Posterior cingulate gyrus (tissue), 11 donors: ENCODE results near the gene CLSTN1.

ENCODE experiments used
- DNase-seq, 10 donors: peaks; one replicate each; pipeline versions ENCODE4 v3.0.0 to v3.0.0-alpha.2; 2020 to 2021; ENCODE audit warnings: mixed read lengths in 3 of 10
- intact Hi-C: fragments of 100-400 bp; cut with DNase I; formaldehyde crosslinking; loops from one replicate; pipeline ENCODE4 v1.15.1; 2023

Gene CLSTN1

GRCh38 chr1:9744106-9744799 lies 79.5 kb downstream of the CLSTN1 start:
- DNase-seq, result peak in 2 of 10 donors; percentile 70 to 82
- intact Hi-C loops, result no loop called here

GRCh38 chr1:9737671-9738070 lies 86.1 kb downstream of the CLSTN1 start:
- intact Hi-C loops, result no loop called here

GRCh38 chr1:9737057-9737456 lies 86.7 kb downstream of the CLSTN1 start:
- peak in 3 of 10 donors; percentile 71 to 80 (median 78) for DNase-seq
- intact Hi-C loops, result no loop called here

More at GRCh38 chr1:9737671-9738070, 86.1 kb downstream of the CLSTN1 start:
- peak in 2 of 10 donors; percentile 72 to 74 for DNase-seq

GRCh38 chr1:9736241-9736640 lies 87.5 kb downstream of the CLSTN1 start:
- intact Hi-C loops, result no loop called here
- peak in 3 of 10 donors; percentile 81 to 87 (median 82) for DNase-seq

GRCh38 chr1:9735800-9736199 lies 88.0 kb downstream of the CLSTN1 start:
- intact Hi-C loops, result no loop called here
- DNase-seq, result peak in 1 of 10 donors; percentile 51

- peak in 1 of 10 donors; percentile 77 for DNase-seq
Measured at GRCh38 chr1:9733160-9733789, 90.5 kb downstream of the CLSTN1 start.

GRCh38 chr1:9732123-9732971 lies 91.4 kb downstream of the CLSTN1 start:
- intact Hi-C loops, result no loop called here
- DNase-seq, result peak in 5 of 10 donors; percentile 45 to 89 (median 85)

More at GRCh38 chr1:9733160-9733789, 90.5 kb downstream of the CLSTN1 start:
- intact Hi-C loops, result no loop called here

- DNase-seq, result peak in 2 of 10 donors; percentile 46 to 59
Measured at GRCh38 chr1:9731561-9731960, 92.2 kb downstream of the CLSTN1 start.

GRCh38 chr1:9731051-9731537 lies 92.7 kb downstream of the CLSTN1 start:
- DNase-seq, result peak in 1 of 10 donors; percentile 77
- intact Hi-C loops, result no loop called here

More at GRCh38 chr1:9731561-9731960, 92.2 kb downstream of the CLSTN1 start:
- intact Hi-C loops, result no loop called here

- peak in 4 of 10 donors; percentile 38 to 90 (median 66) for DNase-seq
Measured at GRCh38 chr1:9730096-9730901, 93.5 kb downstream of the CLSTN1 start.

GRCh38 chr1:9729523-9729922 lies 94.2 kb downstream of the CLSTN1 start:
- DNase-seq, result peak in 1 of 10 donors; percentile 57
- intact Hi-C loops, result loop anchor here (5.0 kb wide), 1 partner anchor 102 kb away; no protein-coding TSS in a partner anchor

More at GRCh38 chr1:9730096-9730901, 93.5 kb downstream of the CLSTN1 start:
- intact Hi-C loops, result no loop called here

GRCh38 chr1:9728451-9729295 lies 95.1 kb downstream of the CLSTN1 start:
- peak in 3 of 10 donors; percentile 85 to 88 (median 86) for DNase-seq
- intact Hi-C loops, result loop anchor here (5.0 kb wide), 1 partner anchor 101 kb away; no protein-coding TSS in a partner anchor

- intact Hi-C loops, result loop anchor here (5.0 kb wide), 1 partner anchor 100 kb away; no protein-coding TSS in a partner anchor
- DNase-seq, result peak in 1 of 10 donors; percentile 77
Measured at GRCh38 chr1:9726905-9727595, 96.7 kb downstream of the CLSTN1 start.

- DNase-seq, result peak in 1 of 10 donors; percentile 52
- intact Hi-C loops, result loop anchor here (5.0 kb wide), 1 partner anchor 99 kb away; no protein-coding TSS in a partner anchor
Measured at GRCh38 chr1:9726406-9726805, 97.4 kb downstream of the CLSTN1 start.

- DNase-seq, result peak in 8 of 10 donors; percentile 33 to 90 (median 58)
- intact Hi-C loops, result loop anchor here (5.0 kb wide), 2 partner anchors 98 to 142 kb away; no protein-coding TSS in a partner anchor
Measured at GRCh38 chr1:9724706-9725476, 98.9 kb downstream of the CLSTN1 start.

- DNase-seq, result no peak
- intact Hi-C loops, result loop anchor here (5.0 kb wide), 1 partner anchor 143 kb away; no protein-coding TSS in a partner anchor
Measured at GRCh38 chr1:9723926-9724325, 99.8 kb downstream of the CLSTN1 start.
